ENCODE results near the gene VPS13C.

VPS13C gene

DNA sequence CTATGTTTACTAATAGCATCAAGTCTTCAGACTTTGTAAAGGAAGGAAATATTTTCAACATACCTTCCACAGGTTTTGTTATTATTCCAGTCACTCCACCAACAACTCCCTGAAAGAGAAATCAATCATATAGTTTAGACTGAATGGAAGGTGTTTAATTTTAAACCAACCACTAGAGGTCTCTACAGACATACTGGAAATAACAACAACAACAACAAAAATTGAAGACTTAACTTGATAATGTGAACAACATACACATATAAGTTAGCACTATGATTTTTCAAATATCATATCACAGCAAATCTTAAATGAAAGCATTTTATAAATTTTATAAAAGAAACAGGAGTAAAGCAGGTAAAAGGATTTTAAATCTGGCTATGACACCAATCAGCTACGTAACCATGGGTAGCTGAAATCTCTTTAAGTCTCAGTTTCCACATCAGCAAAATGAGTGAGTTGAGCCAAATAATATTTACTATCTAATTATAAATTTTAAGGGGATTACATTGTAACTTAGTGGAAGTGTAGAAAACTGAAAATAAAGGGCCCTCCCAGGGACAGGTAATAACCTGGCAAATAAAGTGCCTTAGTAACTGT, 188.2 kb downstream of the VPS13C start:
- Histone ChIP-seq H3K4me3 (ENCODE audit: low read length) (no peak overlapping the region), H3K36me3 (ENCODE audit: control insufficient read depth, insufficient read depth, low read length) (no peaks in the 10 kb centered on the region), H3K9me3 (ENCODE audit: control insufficient read depth, insufficient read depth, low read length) (no peaks in the 10 kb centered on the region), H3K27me3 (ENCODE audit: control insufficient read depth, insufficient read depth, low read length) (no peaks in the 10 kb centered on the region), H3K27ac (ENCODE audit: low read length) (no peak overlapping the region), H3K4me1 (ENCODE audit: control insufficient read depth, insufficient read depth, low read length) (no peaks in the 10 kb centered on the region)
- no peak for DNase-seq (ENCODE audit: low read depth, low spot score)
- no CpG with 5 or more reads among the region's 1 CpG for WGBS (ENCODE audit: insufficient coverage, insufficient read length)

DNA sequence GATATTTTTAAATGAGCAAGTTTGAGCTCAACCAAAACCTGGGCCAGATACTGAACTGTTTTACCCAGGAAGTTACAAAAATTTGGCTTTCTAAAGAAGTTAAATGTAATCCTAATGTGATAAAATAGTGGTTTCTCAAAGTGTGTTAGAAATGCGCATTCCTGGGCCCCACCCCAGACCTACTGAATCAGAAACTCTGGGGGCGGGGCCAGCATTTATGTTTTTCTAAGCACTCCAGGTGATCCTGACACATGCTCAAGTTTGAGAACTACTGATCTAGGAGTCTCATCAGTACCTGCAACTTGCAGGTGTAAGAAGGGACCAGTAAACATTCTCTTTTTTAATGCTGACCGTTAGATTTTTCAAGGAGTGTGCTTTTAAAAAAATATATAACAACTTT, 190.6 kb downstream of the VPS13C start:
- H3K4me3 ChIP-seq (ENCODE audit: low read length) = no peak overlapping the region
- no peaks in the 10 kb centered on the region for H3K9me3 ChIP-seq (ENCODE audit: control insufficient read depth, insufficient read depth, low read length)
- WGBS (ENCODE audit: insufficient coverage, insufficient read length) = no CpG with 5 or more reads among the region's 3 CpGs
- no peaks in the 10 kb centered on the region for H3K27me3 ChIP-seq (ENCODE audit: control insufficient read depth, insufficient read depth, low read length)
- H3K4me1 ChIP-seq (ENCODE audit: control insufficient read depth, insufficient read depth, low read length) = no peaks in the 10 kb centered on the region
- no peak overlapping the region for H3K27ac ChIP-seq (ENCODE audit: low read length)
- no peaks in the 10 kb centered on the region for H3K36me3 ChIP-seq (ENCODE audit: control insufficient read depth, insufficient read depth, low read length)
- no peak for DNase-seq (ENCODE audit: low read depth, low spot score)

DNA sequence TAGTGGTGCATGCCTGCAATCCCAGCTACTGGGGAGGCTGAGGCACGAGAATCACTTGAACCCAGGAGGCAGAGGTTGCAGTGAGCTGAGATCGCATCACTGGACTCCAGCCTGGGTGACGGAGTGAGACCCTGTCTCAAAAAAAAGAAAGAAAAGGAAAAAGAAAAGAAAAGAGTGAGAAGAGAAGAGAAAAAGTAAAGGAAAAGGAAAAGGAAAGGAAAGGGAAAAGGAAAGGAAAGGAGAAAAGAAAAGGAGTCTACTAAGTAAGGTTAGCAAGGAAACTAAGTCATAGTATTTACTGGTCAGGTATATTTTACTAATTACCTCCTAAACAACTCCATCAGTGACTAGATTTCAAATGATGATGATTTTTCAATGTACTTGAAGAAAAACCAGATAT, 198.3 kb downstream of the VPS13C start:
- Histone ChIP-seq H3K4me1 (ENCODE audit: control insufficient read depth, insufficient read depth, low read length) (no peaks in the 10 kb centered on the region), H3K27ac (ENCODE audit: low read length) (no peak overlapping the region), H3K4me3 (ENCODE audit: low read length) (no peak overlapping the region), H3K36me3 (ENCODE audit: control insufficient read depth, insufficient read depth, low read length) (no peaks in the 10 kb centered on the region), H3K27me3 (ENCODE audit: control insufficient read depth, insufficient read depth, low read length) (no peaks in the 10 kb centered on the region), H3K9me3 (ENCODE audit: control insufficient read depth, insufficient read depth, low read length) (no peaks in the 10 kb centered on the region)
- DNase-seq (ENCODE audit: low read depth, low spot score) = no peak
- WGBS (ENCODE audit: insufficient coverage, insufficient read length) = no CpG with 5 or more reads among the region's 3 CpGs

DNA sequence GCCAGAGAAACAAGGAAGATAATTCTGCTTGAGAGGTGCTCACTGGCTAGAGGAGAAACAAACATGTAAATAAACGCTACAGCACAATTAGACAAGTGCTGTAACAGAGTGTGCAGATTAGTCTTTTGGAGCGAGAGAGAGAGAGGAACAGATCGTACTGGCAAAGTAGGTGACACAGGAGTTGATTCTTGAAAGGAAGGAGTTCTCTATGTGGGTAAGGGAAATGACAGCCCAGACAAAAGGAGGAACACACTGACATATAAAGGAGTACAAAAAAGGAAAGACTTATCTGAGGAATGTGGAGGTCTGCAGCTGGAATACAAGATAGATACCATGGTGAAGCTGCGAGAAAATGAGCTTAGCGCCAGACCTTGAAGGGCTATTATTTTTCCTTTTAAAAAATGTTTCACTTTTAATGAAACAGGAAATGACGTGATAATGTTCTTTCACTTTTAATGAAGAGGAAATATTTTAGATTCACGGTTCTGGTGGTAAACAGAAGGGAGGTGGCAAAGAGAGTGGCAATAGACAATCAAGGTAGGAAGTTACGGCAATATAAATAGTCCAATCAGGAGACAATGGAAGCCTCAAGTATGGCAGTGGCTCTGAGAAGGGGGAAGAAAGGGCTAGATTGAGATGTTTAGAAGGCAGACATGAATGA, 202.9 kb downstream of the VPS13C start:
- Histone ChIP-seq H3K4me3 (ENCODE audit: low read length) (no peak overlapping the region), H3K36me3 (ENCODE audit: control insufficient read depth, insufficient read depth, low read length) (no peaks in the 10 kb centered on the region), H3K9me3 (ENCODE audit: control insufficient read depth, insufficient read depth, low read length) (no peaks in the 10 kb centered on the region), H3K27me3 (ENCODE audit: control insufficient read depth, insufficient read depth, low read length) (no peaks in the 10 kb centered on the region), H3K27ac (ENCODE audit: low read length) (no peak overlapping the region), H3K4me1 (ENCODE audit: control insufficient read depth, insufficient read depth, low read length) (no peaks in the 10 kb centered on the region)
- no CpG with 5 or more reads among the region's 8 CpGs for WGBS (ENCODE audit: insufficient coverage, insufficient read length)
- DNase-seq (ENCODE audit: low read depth, low spot score) = no peak

DNA sequence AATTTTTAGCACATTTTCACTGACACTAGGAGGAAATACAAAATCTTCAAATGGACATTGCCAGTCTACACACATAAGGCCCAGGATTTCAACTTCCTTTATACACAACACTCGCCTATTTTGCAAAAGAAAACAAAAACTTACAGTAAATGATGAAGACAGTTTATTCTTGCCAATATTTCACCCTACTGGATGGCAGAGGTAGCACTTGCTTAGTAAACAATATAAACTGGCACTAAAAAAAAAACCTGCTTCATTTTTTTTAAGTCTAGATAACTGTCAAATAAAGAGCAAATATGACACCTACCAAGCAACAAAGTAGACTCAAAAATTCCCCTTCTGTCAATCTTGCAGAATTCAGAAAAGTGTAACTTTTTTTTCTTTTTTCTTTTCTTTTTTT, 204.0 kb downstream of the VPS13C start:
- no peaks in the 10 kb centered on the region for H3K4me1 ChIP-seq (ENCODE audit: control insufficient read depth, insufficient read depth, low read length)
- no peak overlapping the region for H3K4me3 ChIP-seq (ENCODE audit: low read length)
- WGBS (ENCODE audit: insufficient coverage, insufficient read length) = no CpG with 5 or more reads among the region's 1 CpG
- no peak overlapping the region for H3K27ac ChIP-seq (ENCODE audit: low read length)
- no peaks in the 10 kb centered on the region for H3K9me3 ChIP-seq (ENCODE audit: control insufficient read depth, insufficient read depth, low read length)
- no peaks in the 10 kb centered on the region for H3K27me3 ChIP-seq (ENCODE audit: control insufficient read depth, insufficient read depth, low read length)
- no peaks in the 10 kb centered on the region for H3K36me3 ChIP-seq (ENCODE audit: control insufficient read depth, insufficient read depth, low read length)
- DNase-seq (ENCODE audit: low read depth, low spot score) = no peak

DNA sequence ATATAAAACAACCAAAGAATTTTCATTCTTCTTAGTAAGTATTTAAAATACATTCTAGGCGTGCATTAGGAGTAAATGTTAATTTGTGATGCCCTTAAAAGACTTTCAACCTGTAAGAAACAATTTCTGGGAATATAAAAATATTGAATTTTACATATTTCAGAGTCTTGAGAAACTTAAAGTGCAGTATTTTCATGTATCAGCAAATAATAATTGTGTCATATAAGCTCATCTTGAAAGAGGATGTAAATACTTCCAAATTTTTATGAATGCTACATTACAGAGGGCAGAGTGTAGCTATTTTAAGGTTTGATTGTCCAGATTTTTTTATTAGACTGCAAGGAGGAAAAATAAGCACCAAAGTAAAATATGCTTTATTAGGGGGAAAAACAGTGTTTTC, 207.1 kb downstream of the VPS13C start:
- no peaks in the 10 kb centered on the region for H3K27me3 ChIP-seq (ENCODE audit: control insufficient read depth, insufficient read depth, low read length)
- WGBS (ENCODE audit: insufficient coverage, insufficient read length) = no CpG with 5 or more reads among the region's 1 CpG
- no peaks in the 10 kb centered on the region for H3K9me3 ChIP-seq (ENCODE audit: control insufficient read depth, insufficient read depth, low read length)
- no peaks in the 10 kb centered on the region for H3K4me1 ChIP-seq (ENCODE audit: control insufficient read depth, insufficient read depth, low read length)
- H3K36me3 ChIP-seq (ENCODE audit: control insufficient read depth, insufficient read depth, low read length) = no peaks in the 10 kb centered on the region
- DNase-seq (ENCODE audit: low read depth, low spot score) = no peak
- H3K27ac ChIP-seq (ENCODE audit: low read length) = no peak overlapping the region
- H3K4me3 ChIP-seq (ENCODE audit: low read length) = no peak overlapping the region

DNA sequence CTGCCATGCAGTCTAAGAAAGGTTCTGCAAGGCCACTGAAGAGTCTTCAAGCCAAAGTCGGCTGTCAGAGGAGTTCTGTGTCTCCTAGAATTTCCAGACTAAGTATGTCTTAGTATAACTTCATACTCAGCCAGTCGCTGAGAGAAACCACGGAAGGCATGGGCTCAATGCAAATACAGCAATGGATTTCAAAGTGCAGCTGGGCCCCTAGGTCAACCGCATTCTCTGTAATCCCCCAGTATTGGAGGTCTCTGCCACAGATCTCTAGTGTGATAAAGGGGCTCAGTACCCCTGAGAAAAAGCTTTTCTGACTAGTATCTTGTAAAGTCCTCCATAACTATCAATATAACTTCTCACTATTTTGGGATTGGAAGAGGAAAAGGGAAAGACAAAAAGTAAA, 208.3 kb downstream of the VPS13C start:
- Histone ChIP-seq H3K27me3 (ENCODE audit: control insufficient read depth, insufficient read depth, low read length) (no peaks in the 10 kb centered on the region), H3K27ac (ENCODE audit: low read length) (no peak overlapping the region), H3K4me3 (ENCODE audit: low read length) (no peak overlapping the region), H3K9me3 (ENCODE audit: control insufficient read depth, insufficient read depth, low read length) (no peaks in the 10 kb centered on the region), H3K4me1 (ENCODE audit: control insufficient read depth, insufficient read depth, low read length) (no peaks in the 10 kb centered on the region), H3K36me3 (ENCODE audit: control insufficient read depth, insufficient read depth, low read length) (no peaks in the 10 kb centered on the region)
- no peak for DNase-seq (ENCODE audit: low read depth, low spot score)
- WGBS (ENCODE audit: insufficient coverage, insufficient read length) = no CpG with 5 or more reads among the region's 4 CpGs

DNA sequence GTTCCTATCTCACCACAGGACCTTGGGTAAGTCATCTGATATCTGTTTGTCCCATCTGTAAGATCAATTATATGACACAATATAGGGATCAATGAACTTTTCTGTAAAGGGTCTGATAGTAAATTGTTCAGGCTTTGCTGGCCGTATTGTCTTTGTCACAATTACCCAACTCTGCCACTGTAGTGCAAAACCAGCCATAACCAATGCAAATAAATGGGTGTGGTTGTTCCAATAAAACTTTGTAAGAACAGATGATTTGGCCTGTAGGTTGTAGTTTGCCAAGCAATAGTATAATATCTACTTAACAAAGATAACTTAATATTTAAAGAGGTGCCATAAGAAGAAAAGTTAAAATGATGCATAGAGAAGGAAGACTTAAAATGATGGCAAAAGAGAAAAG, 210.8 kb downstream of the VPS13C start:
- no peak for DNase-seq (ENCODE audit: low read depth, low spot score)
- no CpG with 5 or more reads among the region's 1 CpG for WGBS (ENCODE audit: insufficient coverage, insufficient read length)

DNA sequence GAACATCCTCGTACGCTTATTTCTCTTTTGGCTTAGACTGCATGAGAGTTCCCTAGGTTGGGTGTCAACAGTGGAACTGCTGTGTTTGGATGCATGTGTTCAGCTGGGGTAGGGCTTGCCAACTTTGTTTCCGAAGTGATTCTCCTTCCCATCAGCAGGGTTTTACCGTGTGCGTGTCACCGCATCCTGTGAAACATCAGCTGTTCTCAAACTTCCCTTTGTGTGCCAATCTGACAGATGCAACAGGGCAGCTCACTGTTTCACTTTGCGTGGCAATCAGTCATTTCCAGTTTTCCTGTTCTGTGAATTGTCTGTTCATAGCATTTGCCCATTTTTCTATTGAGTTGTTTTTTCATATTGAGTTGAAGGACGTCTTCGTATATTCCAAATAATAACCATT, 218.8 kb downstream of the VPS13C start:
- WGBS (ENCODE audit: insufficient coverage, insufficient read length) = no CpG with 5 or more reads among the region's 9 CpGs
- Histone ChIP-seq H3K9me3 (ENCODE audit: control insufficient read depth, insufficient read depth, low read length) (no peaks in the 10 kb centered on the region), H3K4me3 (ENCODE audit: low read length) (no peak overlapping the region), H3K27ac (ENCODE audit: low read length) (no peak overlapping the region), H3K36me3 (ENCODE audit: control insufficient read depth, insufficient read depth, low read length) (no peaks in the 10 kb centered on the region), H3K4me1 (ENCODE audit: control insufficient read depth, insufficient read depth, low read length) (no peaks in the 10 kb centered on the region), H3K27me3 (ENCODE audit: control insufficient read depth, insufficient read depth, low read length) (no peaks in the 10 kb centered on the region)
- no peak for DNase-seq (ENCODE audit: low read depth, low spot score)

More for the DNA sequence above, 210.8 kb downstream of the VPS13C start:
- Histone ChIP-seq H3K36me3 (ENCODE audit: control insufficient read depth, insufficient read depth, low read length) (no peaks in the 10 kb centered on the region), H3K4me1 (ENCODE audit: control insufficient read depth, insufficient read depth, low read length) (no peaks in the 10 kb centered on the region), H3K9me3 (ENCODE audit: control insufficient read depth, insufficient read depth, low read length) (no peaks in the 10 kb centered on the region), H3K4me3 (ENCODE audit: low read length) (no peak overlapping the region), H3K27ac (ENCODE audit: low read length) (no peak overlapping the region), H3K27me3 (ENCODE audit: control insufficient read depth, insufficient read depth, low read length) (no peaks in the 10 kb centered on the region)

DNA sequence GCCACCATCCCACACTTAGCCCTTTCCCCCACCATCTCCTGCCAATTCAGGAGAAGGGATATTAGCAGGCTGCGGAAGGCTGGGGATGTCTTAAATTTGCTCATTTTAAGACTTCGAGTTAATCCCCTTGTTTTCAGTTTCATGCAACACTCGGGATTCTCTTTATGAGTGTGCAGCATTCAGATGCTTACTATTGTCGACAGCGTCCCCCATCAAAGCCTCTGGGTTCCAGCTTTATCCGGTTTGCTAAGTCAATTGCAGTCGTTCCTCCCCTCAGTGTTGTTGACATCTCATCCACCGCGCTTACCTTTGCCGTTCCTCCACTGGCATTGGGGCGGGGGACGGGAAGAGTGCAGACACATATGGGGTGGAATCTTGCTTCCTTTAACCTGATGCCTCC, 220.2 kb downstream of the VPS13C start:
- Histone ChIP-seq H3K36me3 (ENCODE audit: control insufficient read depth, insufficient read depth, low read length) (no peaks in the 10 kb centered on the region), H3K27ac (ENCODE audit: low read length) (no peak overlapping the region), H3K27me3 (ENCODE audit: control insufficient read depth, insufficient read depth, low read length) (no peaks in the 10 kb centered on the region), H3K4me3 (ENCODE audit: low read length) (no peak overlapping the region), H3K9me3 (ENCODE audit: control insufficient read depth, insufficient read depth, low read length) (no peaks in the 10 kb centered on the region), H3K4me1 (ENCODE audit: control insufficient read depth, insufficient read depth, low read length) (no peaks in the 10 kb centered on the region)
- DNase-seq (ENCODE audit: low read depth, low spot score) = no peak
- WGBS (ENCODE audit: insufficient coverage, insufficient read length) = no CpG with 5 or more reads among the region's 12 CpGs

DNA sequence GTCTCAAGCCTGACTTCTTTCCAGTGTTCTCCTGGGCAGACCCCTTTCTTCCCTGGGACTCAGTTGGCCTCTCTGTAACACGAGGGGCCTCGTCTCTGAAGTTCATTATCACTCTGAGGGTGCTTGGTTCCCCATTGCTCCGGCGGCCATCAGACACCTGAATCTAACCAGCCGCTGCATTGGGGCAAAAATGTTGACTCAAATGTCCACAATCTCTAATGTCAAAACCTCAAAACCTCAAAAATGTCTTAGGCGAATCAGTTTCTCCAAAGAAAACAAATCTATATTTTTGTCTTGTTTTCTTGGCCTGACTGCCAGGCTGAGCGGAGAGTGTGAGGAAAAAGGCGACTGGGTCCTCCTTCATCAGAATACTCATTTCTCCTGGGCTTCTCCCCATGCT, 220.7 kb downstream of the VPS13C start:
- WGBS (ENCODE audit: insufficient coverage, insufficient read length) = no CpG with 5 or more reads among the region's 8 CpGs
- H3K9me3 ChIP-seq (ENCODE audit: control insufficient read depth, insufficient read depth, low read length) = no peaks in the 10 kb centered on the region
- no peak for DNase-seq (ENCODE audit: low read depth, low spot score)
- H3K36me3 ChIP-seq (ENCODE audit: control insufficient read depth, insufficient read depth, low read length) = no peaks in the 10 kb centered on the region
- no peaks in the 10 kb centered on the region for H3K4me1 ChIP-seq (ENCODE audit: control insufficient read depth, insufficient read depth, low read length)
- no peak overlapping the region for H3K27ac ChIP-seq (ENCODE audit: low read length)
- H3K4me3 ChIP-seq (ENCODE audit: low read length) = no peak overlapping the region
- no peaks in the 10 kb centered on the region for H3K27me3 ChIP-seq (ENCODE audit: control insufficient read depth, insufficient read depth, low read length)
